ENCODE data around the gene TMEM37. TPM values are rescaled to one million over a fixed set of nuclear protein-coding genes. Genes with fewer than 3 reads are reported as not detected.

TMEM37 gene
- total RNA-seq, 1 experiment from 2014 or later = 4.2 TPM

- Histone ChIP-seq H2BK120ac (ENCODE audit: low read depth, low read length, poor library complexity, severe bottlenecking) (no peak overlapping the region), H3K9ac (ENCODE audit: extremely low read depth, insufficient read length, low read length) (no peak overlapping the region), H3K4me1 (ENCODE audit: insufficient read depth, low read length) (peaks cover 5% of the 10 kb centered on the region), H3K23ac (ENCODE audit: insufficient read length, low read depth, low read length) (no peak overlapping the region), H2AK5ac (ENCODE audit: insufficient read length, low read length) (no peak overlapping the region), H3K79me1 (ENCODE audit: insufficient read depth, low read depth, low read length, poor library complexity, severe bottlenecking) (no peaks in the 10 kb centered on the region), H2BK5ac (ENCODE audit: insufficient read length, low read length) (no peak overlapping the region), H3K56ac (ENCODE audit: insufficient read length, low read depth, low read length) (no peak overlapping the region), H4K8ac (replicated peaks; ENCODE audit: insufficient read length, low read depth, low read length) (no peak overlapping the region), H3K18ac (ENCODE audit: insufficient read length, low read depth, low read length) (no peak overlapping the region), H2AFZ (ENCODE audit: low read length) (no peak overlapping the region), H4K5ac (ENCODE audit: insufficient read length, low read depth, low read length) (no peak overlapping the region), H3K14ac (ENCODE audit: insufficient read depth, low read length) (no peak overlapping the region), H3K4ac (ENCODE audit: low read depth, low read length) (no peak overlapping the region), H3K23me2 (ENCODE audit: insufficient read length, low read depth, low read length, poor library complexity, severe bottlenecking) (no peaks in the 10 kb centered on the region), H2BK15ac (ENCODE audit: low read depth, low read length) (no peak overlapping the region), H3K9me3 (ENCODE audit: control insufficient read depth, low read depth, low read length) (no peaks in the 10 kb centered on the region), H2BK20ac (ENCODE audit: low read depth, low read length, poor library complexity, severe bottlenecking) (no peak overlapping the region), H2BK12ac (ENCODE audit: insufficient read length, low read depth, low read length) (no peak overlapping the region), H3K79me2 (ENCODE audit: insufficient read depth, low read length) (no peaks in the 10 kb centered on the region), H3K27ac (ENCODE audit: insufficient read length, low read depth, low read length) (no peak overlapping the region), H3T11ph (ENCODE audit: low read length) (no peak overlapping the region), H4K91ac (ENCODE audit: insufficient read length, low read depth, low read length) (no peak overlapping the region), H3K4me2 (ENCODE audit: insufficient read depth, insufficient read length, low read length) (no peak overlapping the region), H4K20me1 (ENCODE audit: control insufficient read depth, insufficient read depth, insufficient read length) (no peaks in the 10 kb centered on the region), H3K27me3 (ENCODE audit: insufficient read depth, low read length) (no peaks in the 10 kb centered on the region)
- peak overlapping the region in 2 of 3 experiments; percentile 41 to 49; a peak in 3 of 7 replicates for H3K27ac Mint-ChIP-seq
- no peak overlapping the region; a peak in 1 of 5 replicates for H3K4me3 Mint-ChIP-seq
- peaks cover 1% of the 10 kb centered on the region for H3K27me3 Mint-ChIP-seq (ENCODE audit: low read depth)
- no peaks in the 10 kb centered on the region for H3K36me3 Mint-ChIP-seq (ENCODE audit: insufficient read depth in 1 of 3, low read depth in 3 of 3)
- no peak for TF ChIP-seq CTCF (conservative IDR thresholded peaks at IDR 0.05)
- WGBS (ENCODE audit: extremely low coverage, insufficient read length, low lambda C conversion rate) = no CpG with 5 or more reads among the region's 9 CpGs
- no peak for DNase-seq
- H3K9me3 Mint-ChIP-seq = no peaks in the 10 kb centered on the region; a peak in 1 of 5 replicates
- H3K4me1 Mint-ChIP-seq = peaks cover 22 to 37% of the 10 kb centered on the region in 2 experiments
Measured at GRCh38 chr2:119487434-119488244, 56.0 kb downstream of the TMEM37 start.

Other genes with a start within 250 kb of the TMEM37 start
- 15.4 and 15.9 TPM in 2 replicates for gene STEAP3, start 208.0 kb upstream of the TMEM37 start, total RNA-seq (2021)
- 5.7 and 7.7 TPM in 2 replicates for gene C2orf76, start 65.0 kb upstream of the TMEM37 start, total RNA-seq (2021)
- gene DBI, start 64.9 kb upstream of the TMEM37 start, total RNA-seq (2021) = 127 and 128 TPM in 2 replicates
- gene SCTR, start 92.6 kb downstream of the TMEM37 start, total RNA-seq (2021) = not detected in 2 replicates
- 0.20 and 0.46 TPM in 2 replicates for gene CFAP221, start 112.6 kb downstream of the TMEM37 start, total RNA-seq (2021)
- 26.4 and 28.4 TPM in 2 replicates for gene TMEM177, start 247.3 kb downstream of the TMEM37 start, total RNA-seq (2021)